HEK293 (cell line): ENCODE data around the gene FASTK.
A peak's percentile ranks its signal among the peaks of the same experiment; 100 is the strongest.

Experiments
- CTCF ChIA-PET: fragments of 350-600 bp; formaldehyde crosslinking; extraction: SDS; loops from one replicate; lab custom pipeline; 2021; ENCODE audit warnings: antibody characterized with exemption; lab: Yijun Ruan, JAX
- POLR2A ChIA-PET: fragments of 300-600 bp; formaldehyde crosslinking; extraction: SDS; loops from one replicate; lab custom pipeline; 2020; ENCODE audit warnings: antibody characterized with exemption, inconsistent platforms; lab: Yijun Ruan, JAX
- H3K27ac ChIP-seq: fragments of 200-500 bp; sonication (Bioruptor generic); 2 replicates; pipeline ENCODE4 v1.5.1; 2014; ENCODE audit warnings: low read depth, low read length, control low read depth, inconsistent platforms; ENCODE audit errors: extremely low read depth
- H3K36me3 ChIP-seq, 2 experiments: fragments of 200-500 bp in 1 of 2; sonication (Bioruptor generic) in 1 of 2; 1 replicate in 1 of 2; 2 replicates in 1 of 2; pipeline ENCODE4 v1.5.1; 2014 to 2017; ENCODE audit warnings: inconsistent platforms in 2 of 2, low read length in 2 of 2; ENCODE audit not compliant: control insufficient read depth in 2 of 2, insufficient read depth in 1 of 2
- H3K4me1 ChIP-seq: fragments of 200-500 bp; sonication (Bioruptor generic); 2 replicates; pipeline ENCODE4 v1.5.1; 2014; ENCODE audit warnings: mild to moderate bottlenecking, low read length, inconsistent platforms; ENCODE audit not compliant: control insufficient read depth, insufficient read depth
- H3K4me3 ChIP-seq: 2 replicates; pipeline ENCODE4 v1.5.1; 2011; ENCODE audit warnings: low read depth, mild to moderate bottlenecking, control low read depth, low read length, moderate library complexity
- H3K9me3 ChIP-seq: fragments of 200-500 bp; sonication (Bioruptor generic); 2 replicates; pipeline ENCODE4 v1.5.1; 2014; ENCODE audit warnings: low read depth, low read length, inconsistent platforms; ENCODE audit not compliant: control insufficient read depth, insufficient read depth
- EGR2 ChIP-seq: fragments of 450-650 bp; formaldehyde crosslinking; IDR thresholded peaks from 2 replicates; pipeline ENCODE4 v1.5.1; 2016; ENCODE audit warnings: low read depth, missing biosample characterization, missing genetic modification characterization
- GLIS2 ChIP-seq: fragments of 450-650 bp; formaldehyde crosslinking; IDR thresholded peaks from 2 replicates; pipeline ENCODE4 v1.5.1; 2016; ENCODE audit warnings: missing biosample characterization, missing genetic modification characterization
- IKZF3 ChIP-seq: fragments of 450-650 bp; IDR thresholded peaks from 2 replicates; pipeline ENCODE4 v1.5.0; 2018; ENCODE audit warnings: missing biosample characterization, mild to moderate bottlenecking, missing genetic modification characterization, moderate library complexity
- KLF16 ChIP-seq: fragments of 450-650 bp; formaldehyde crosslinking; IDR thresholded peaks from 2 replicates; pipeline ENCODE4 v1.5.1; 2017; ENCODE audit warnings: missing biosample characterization, missing genetic modification characterization
- KLF17 ChIP-seq: fragments of 450-650 bp; formaldehyde crosslinking; IDR thresholded peaks from 2 replicates; pipeline ENCODE4 v1.5.1; 2016; ENCODE audit warnings: missing biosample characterization, missing genetic modification characterization
- REST ChIP-seq: fragments of 450-650 bp; formaldehyde crosslinking; IDR thresholded peaks from 2 replicates; pipeline ENCODE4 v1.5.1; 2016; ENCODE audit warnings: missing biosample characterization, missing genetic modification characterization
- SP7 ChIP-seq: fragments of 450-650 bp; formaldehyde crosslinking; IDR thresholded peaks from 2 replicates; pipeline ENCODE4 v1.5.1; 2016; ENCODE audit warnings: missing biosample characterization, missing genetic modification characterization
- ZBTB20 ChIP-seq: fragments of 450-650 bp; formaldehyde crosslinking; IDR thresholded peaks from 2 replicates; pipeline ENCODE4 v1.5.1; 2016; ENCODE audit warnings: missing biosample characterization, missing genetic modification characterization
- ZBTB6 ChIP-seq: fragments of 450-650 bp; formaldehyde crosslinking; IDR thresholded peaks from 2 replicates; pipeline ENCODE4 v1.5.1; 2017; ENCODE audit warnings: missing biosample characterization, missing genetic modification characterization
- ZBTB8A ChIP-seq: fragments of 450-650 bp; formaldehyde crosslinking; IDR thresholded peaks from 2 replicates; pipeline ENCODE4 v1.5.1; 2016; ENCODE audit warnings: missing biosample characterization, missing genetic modification characterization
- ZEB2 ChIP-seq: fragments of 450-650 bp; formaldehyde crosslinking; IDR thresholded peaks from 2 replicates; pipeline ENCODE4 v1.5.1; 2016; ENCODE audit warnings: missing biosample characterization, missing genetic modification characterization
- ZFP3 ChIP-seq: fragments of 450-650 bp; formaldehyde crosslinking; IDR thresholded peaks from 2 replicates; pipeline ENCODE4 v1.5.1; 2016; ENCODE audit warnings: low read depth, missing biosample characterization, missing genetic modification characterization
- ZNF148 ChIP-seq: fragments of 450-650 bp; formaldehyde crosslinking; IDR thresholded peaks from 2 replicates; pipeline ENCODE4 v1.5.0; 2017; ENCODE audit warnings: missing biosample characterization, missing genetic modification characterization, borderline replicate concordance
- ZNF214 ChIP-seq: fragments of 450-650 bp; formaldehyde crosslinking; IDR thresholded peaks from 2 replicates; pipeline ENCODE4 v1.5.1; 2017; ENCODE audit warnings: missing biosample characterization, mild to moderate bottlenecking, missing genetic modification characterization, borderline replicate concordance
- ZNF24 ChIP-seq: fragments of 450-650 bp; formaldehyde crosslinking; IDR thresholded peaks from 2 replicates; pipeline ENCODE4 v1.5.1; 2016; ENCODE audit warnings: missing biosample characterization, missing genetic modification characterization
- ZNF335 ChIP-seq: fragments of 450-650 bp; formaldehyde crosslinking; conservative IDR thresholded peaks from 2 replicates; pipeline ENCODE4 v1.5.1; 2016; ENCODE audit warnings: missing biosample characterization, missing genetic modification characterization
- ZNF629 ChIP-seq: fragments of 450-650 bp; formaldehyde crosslinking; IDR thresholded peaks from 2 replicates; pipeline ENCODE4 v1.5.1; 2017; ENCODE audit warnings: missing biosample characterization, missing genetic modification characterization
- ZNF664 ChIP-seq: fragments of 450-650 bp; formaldehyde crosslinking; IDR thresholded peaks from 2 replicates; pipeline ENCODE4 v1.5.1; 2016; ENCODE audit warnings: missing biosample characterization, missing genetic modification characterization
- ZNF677 ChIP-seq: fragments of 450-650 bp; IDR thresholded peaks from 2 replicates; pipeline ENCODE4 v1.5.0; 2018; ENCODE audit warnings: missing biosample characterization, mild to moderate bottlenecking, missing genetic modification characterization, moderate library complexity
- ZNF707 ChIP-seq: fragments of 450-650 bp; formaldehyde crosslinking; IDR thresholded peaks from 2 replicates; pipeline ENCODE4 v1.5.1; 2016; ENCODE audit warnings: missing biosample characterization, missing genetic modification characterization
- ZNF76 ChIP-seq: fragments of 450-650 bp; formaldehyde crosslinking; IDR thresholded peaks from 2 replicates; pipeline ENCODE4; 2016; ENCODE audit warnings: low read depth, missing biosample characterization, missing genetic modification characterization, borderline replicate concordance
- ZSCAN5A ChIP-seq: fragments of 450-650 bp; formaldehyde crosslinking; IDR thresholded peaks from 2 replicates; pipeline ENCODE4 v1.5.1; 2016; ENCODE audit warnings: missing biosample characterization, missing genetic modification characterization

FASTK gene

GRCh38 chr7:151088856-151089699 lies 8.5 kb upstream of the FASTK start (continued):
- TF ChIP-seq ZNF629 (tag by site-specific recombination) (0 out of 2 replicates have a peak, but pooled peaks have one; percentile 39), REST (tag by site-specific recombination) (0 out of 2 replicates have a peak, but pooled peaks have one; percentile 21), KLF17 (tag by site-specific recombination) (peak; percentile 90; the same call in 1 of the 2 replicates), ZBTB20 (tag by site-specific recombination) (peak; percentile 84), ZNF677 (no peak), ZNF707 (no peak), ZSCAN5A (tag by site-specific recombination) (no peak), ZBTB8A (tag by site-specific recombination) (peak; percentile 81), ZBTB6 (tag by site-specific recombination) (peak; percentile 57; the same call in 1 of the 2 replicates), SP7 (tag by site-specific recombination) (peak; percentile 72), ZFP3 (peak; percentile 52; the same call in 1 of the 2 replicates), ZEB2 (tag by site-specific recombination) (0 out of 2 replicates have a peak, but pooled peaks have one; percentile 17), ZNF214 (tag by site-specific recombination) (no peak), EGR2 (tag by site-specific recombination) (peak; percentile 40; the same call in 1 of the 2 replicates), ZNF664 (tag by site-specific recombination) (no peak)

GRCh38 chr7:151088019-151088855 lies 7.6 kb upstream of the FASTK start:
- Histone ChIP-seq H3K4me3 (peak overlapping the region; percentile 80), H3K27ac (peak overlapping the region; percentile 82; the same call in 1 of the 2 replicates), H3K36me3 (peaks cover 0 to 36% of the 10 kb centered on the region in 2 experiments; a peak in 1 of 3 replicates), H3K9me3 (no peaks in the 10 kb centered on the region), H3K4me1 (peaks cover 4% of the 10 kb centered on the region; the same call in 1 of the 2 replicates)
- POLR2A ChIA-PET, result interaction anchor here (0.6 to 1.8 kb wide), 6 partner anchors 10 to 180 kb away, joined by 3 to 7 read pairs (median 4); partner anchors contain the start of gene ABCB8
- CTCF ChIA-PET, result interaction anchor here (0.5 to 1.5 kb wide), 13 partner anchors 7 to 1316 kb away, joined by 3 to 8 read pairs (median 3); partner anchors contain the start of gene FASTK
- TF ChIP-seq ZNF24 (no peak), ZNF76 (tag by site-specific recombination) (no peak), GLIS2 (tag by site-specific recombination) (0 out of 2 replicates have a peak, but pooled peaks have one; percentile 3), KLF16 (tag by site-specific recombination) (no peak), ZNF335 (tag by site-specific recombination) (peak; percentile 0), ZNF148 (tag by site-specific recombination) (no peak), IKZF3 (tag by site-specific recombination) (peak; percentile 24; the same call in 1 of the 2 replicates)
